ENCODE data around the gene NUDT16L1.

Gene NUDT16L1

DNA sequence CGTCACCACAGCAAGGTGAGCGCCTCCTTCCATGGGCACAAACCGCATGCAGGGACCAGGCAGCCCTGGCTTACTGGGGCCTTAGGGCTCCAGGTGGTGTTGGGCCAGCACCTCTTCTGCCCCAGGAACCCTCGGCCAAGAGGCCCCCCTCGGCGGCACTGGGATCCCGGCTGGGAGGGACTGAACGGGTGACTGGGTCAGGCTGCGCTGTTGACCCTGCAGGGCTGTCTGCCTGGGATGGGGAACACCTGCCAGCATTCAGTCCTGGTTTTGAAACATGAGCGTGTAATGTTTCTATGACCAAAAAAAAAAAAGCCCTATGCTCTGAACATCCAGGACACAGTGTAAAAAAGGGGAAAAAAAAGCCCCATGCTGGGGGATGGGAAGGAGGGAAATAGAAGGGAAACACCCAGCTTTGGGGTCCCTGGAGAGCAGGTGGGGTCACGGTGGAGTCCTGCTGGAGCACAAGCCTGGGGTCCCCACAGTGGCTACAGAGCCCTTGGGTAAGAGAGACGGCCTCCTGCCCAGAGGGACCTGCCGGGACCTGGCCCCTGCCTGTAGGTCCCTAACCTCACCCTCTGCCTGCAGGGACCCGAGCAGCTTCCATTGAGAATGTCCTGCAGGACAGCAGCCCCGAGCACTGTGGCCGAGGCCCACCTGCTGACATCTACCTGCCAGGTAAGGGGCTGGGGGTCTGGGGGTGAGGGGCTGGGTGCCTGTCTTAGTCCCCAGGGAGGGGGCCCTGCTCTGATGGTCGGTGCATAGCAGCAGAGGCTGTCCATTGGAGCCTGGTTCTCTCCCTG, 9.9 kb upstream of the NUDT16L1 start:
- no peak for DNase-seq

DNA sequence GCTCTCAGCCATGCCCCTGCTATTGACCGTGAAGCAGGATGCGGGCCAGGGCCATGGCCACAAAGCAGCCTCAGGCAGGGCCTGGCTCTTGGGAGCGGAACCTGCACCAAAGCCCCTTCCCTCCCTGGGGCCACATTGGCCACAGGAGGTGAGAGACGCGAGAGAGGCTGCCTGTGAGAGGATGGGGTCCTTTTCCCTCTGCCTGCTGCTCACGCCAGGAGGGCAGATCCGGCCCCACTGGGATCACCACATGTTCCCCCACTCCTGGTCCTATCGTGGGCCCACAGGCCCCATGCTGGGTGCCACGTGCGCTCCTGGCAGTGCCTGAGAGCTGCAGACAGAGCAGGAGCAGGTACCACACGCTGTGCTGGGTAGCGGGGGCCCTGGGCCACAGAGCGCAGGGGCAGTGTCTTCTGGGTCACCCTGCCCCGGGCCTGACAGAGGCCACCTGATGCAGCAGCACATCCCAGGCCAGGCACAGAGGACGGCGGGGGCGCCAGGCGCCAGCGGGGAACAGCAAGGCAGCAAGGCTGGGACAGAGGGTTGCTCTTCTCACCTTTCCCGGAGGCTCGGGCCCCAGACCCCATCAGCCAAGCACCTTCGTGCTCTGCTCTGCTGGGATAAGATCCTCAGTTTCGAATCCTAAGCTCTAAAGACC, 9.2 kb upstream of the NUDT16L1 start:
- no peak for DNase-seq

DNA sequence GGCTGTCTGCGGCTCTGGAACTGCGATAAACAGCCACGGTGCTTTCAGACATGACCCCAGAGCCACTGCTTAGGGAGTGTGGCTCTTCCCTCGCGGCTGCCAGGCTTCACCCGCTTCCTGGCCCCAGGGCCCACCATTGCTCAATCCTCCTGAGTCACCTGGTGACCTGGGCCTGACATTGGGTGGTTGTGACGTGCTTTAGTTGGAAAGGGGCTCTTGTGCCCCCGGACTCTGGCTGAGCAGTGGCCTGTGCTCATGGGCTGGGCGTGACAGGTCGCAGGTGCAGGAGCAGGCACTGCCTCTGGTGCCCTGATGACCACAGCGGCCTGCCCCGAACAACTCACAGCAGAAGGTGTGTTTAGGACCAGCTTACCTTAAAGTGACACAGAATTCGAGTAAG, 8.6 kb upstream of the NUDT16L1 start:
- no peak for DNase-seq

DNA sequence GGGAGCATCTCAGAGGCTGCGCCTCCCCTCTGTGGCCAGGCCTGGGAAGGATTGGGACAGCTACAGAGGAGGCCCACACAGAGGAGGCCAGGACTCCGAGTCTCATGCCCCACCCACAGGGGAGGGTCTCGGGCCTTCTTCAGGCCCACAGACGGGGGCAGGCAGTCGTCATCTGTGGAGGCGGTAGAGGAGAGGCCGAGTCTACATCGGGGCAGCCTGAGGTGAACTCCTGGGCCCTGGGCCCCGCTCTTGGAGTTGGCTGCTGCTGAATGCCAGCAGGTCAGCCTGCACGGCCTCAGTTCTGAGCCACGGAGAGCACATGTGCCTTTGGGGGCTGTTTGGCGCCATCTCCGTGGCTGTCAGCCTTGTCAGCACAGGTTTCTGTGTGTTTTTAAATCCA, 8.1 kb upstream of the NUDT16L1 start:
- no peak for DNase-seq

DNA sequence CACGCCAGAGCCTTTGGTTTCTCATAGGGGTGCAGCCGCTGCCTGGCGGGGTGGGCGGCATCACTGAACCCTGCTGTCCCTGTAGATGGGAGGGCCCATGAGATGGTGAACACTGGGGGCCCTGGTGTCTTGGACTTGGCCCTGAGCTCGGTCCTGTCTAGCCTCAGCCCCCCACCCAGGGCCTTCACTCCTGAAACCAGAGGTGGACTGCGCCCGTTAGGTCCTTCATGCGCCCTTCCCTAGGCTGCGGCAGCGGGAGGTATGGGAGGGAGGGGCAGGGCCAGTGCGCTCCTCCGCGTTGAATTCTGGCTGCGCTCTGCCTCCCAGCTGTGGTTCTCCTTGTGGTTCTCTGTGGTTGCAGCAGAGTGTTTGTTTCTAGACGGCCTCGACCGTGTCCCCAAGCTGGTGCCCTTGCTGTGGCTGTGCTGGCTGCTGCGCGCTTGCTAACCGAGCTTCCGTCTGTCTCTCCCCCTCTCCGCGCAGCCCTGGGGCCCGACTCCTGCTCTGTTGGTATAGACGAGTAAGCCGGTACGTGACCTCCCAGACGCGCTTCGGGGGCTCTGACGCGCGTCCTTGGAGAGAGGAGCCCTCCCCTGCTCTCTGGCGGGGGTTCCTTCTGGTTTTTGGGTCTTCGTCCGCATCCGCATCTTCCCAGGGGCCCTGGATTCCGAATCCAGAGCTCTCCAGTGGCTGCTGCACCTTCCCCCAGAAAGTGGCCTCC, 7.4 kb upstream of the NUDT16L1 start:
- DNase-seq, result no peak

DNA sequence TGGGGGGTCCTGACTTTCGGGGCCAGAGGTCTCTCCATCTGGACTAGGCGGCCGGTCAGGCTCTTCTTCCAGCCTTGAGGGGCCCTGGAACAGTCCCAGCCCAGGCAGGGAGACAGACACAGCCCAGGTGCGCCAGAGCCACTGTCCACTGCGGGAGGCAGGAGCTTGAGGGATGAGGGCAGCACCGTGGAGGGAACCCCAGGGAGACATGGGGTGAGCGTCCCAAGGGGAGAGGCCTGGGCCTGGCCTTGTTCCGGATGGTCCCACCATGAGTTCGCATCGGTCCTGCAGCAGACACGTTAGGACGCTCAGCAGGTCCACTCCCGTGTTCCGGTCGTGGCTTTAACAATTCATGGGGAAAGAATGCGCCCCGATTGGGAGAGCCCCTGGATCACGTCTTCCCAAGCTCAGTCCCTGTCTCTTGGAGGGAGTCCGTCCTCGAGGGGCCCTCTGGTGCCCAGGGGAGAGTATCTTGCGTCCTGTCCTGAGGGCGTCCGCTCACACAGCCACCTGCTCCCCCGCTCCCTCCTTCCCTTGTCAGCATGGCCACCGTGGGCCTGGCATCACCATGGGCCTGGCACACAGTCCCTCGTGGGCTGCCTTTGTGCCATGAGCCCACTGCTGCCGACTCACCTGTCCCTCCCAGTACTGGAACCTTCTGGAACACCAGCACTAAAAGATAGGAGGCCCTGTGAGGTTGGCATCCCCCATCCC, 6.7 kb upstream of the NUDT16L1 start:
- DNase-seq, result no peak

DNA sequence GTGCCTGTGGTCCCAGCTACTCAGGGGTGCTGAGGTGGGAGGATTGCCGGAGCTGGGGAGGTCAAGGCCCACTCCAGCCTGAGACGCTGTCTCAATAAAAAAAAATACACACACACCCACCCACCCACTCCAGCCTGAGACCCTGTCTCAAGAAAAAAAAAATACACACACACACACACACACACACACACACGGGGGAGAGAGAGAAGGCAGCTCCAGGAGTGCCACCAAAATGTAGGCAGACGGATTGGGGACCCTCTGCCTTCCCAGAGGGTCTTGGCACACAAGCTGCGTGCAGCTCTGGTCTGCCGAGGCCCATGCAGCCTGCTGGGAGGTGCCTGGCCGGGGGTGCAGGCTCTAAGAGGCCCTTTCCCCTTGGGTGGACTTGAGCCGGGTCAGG, 5.9 kb upstream of the NUDT16L1 start:
- DNase-seq, result no peak

DNA sequence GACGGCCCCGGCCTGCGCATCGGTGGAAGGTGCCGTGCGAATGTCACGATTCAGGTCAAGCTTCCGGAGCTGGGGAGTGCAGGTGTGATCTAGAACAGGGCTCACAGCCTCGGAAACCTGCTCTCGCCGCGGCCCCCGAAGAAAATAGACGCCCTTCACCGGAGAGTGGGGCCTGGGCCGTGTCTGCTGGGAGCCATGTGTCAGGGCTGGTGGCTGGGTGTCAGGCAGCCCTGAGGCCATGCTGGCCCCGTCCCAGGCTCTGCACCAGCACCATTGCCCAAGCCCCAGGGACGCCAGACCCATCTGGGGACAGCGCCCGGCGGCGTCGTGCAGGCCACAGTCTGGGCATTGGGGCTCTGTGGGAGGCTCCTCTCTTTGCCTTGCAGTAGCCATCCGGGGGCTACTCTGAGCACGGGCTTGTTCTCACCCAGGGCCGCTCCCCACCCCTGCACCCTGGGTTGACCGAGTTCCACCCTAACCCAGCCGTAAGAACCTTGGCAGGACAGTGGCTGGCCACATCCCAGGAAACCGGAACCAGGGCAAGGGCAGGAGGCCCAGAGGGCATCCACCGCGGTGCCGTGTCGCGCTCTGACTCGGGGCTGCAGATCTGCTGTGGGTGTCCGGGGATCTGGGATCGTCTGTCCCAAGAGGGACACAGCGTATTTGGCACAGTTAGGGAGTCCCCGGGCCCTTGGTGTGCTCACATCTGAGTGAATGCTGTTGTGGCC, 5.3 kb upstream of the NUDT16L1 start:
- DNase-seq, result no peak

DNA sequence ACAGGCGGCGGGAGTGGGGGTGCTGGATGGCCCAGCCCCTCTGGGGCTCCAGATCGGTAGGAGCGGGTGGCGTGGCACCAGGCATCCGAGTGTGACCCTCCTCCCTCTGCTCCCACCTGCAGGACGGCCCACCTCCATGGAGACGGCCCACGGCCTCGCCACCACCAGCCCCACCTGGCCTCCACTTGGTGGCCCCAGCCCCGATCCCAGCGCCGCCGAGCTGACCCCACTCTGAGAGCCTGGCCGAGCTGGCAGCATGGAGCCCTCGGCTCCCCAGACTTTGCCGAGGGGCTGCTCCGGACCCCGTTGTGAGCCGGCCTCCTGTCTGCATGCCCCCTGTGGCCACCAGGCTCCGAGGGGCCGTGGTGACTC, 4.7 kb upstream of the NUDT16L1 start:
- DNase-seq, result no peak

DNA sequence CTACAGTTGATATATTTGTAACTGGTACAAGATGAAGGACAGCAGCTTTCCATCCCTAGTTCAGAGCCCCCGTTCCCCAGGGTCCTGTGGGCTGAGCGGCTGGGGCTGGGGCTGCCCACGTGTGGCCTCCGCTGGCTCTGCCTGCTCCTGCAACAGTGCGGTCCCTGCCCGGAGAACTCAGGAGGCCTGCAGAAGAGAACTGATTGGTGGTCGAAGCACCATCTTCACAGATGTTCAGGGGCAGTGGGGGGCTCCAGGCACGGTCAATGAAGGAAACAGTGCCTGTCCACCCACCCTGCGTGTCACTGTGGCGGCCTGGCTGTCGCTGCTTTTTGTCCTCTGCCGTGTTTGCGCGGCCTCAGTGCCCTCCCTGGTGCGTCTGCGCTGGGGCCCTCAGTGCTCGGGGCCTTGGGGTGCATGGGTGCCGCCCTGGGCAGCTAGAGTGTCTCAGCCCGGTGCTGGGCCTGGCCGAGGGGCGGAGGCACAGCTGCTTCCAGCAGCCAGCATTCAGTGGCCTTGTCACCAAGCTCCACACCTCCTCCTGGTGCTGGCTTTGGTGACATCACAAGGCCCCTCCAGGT, 4.2 kb upstream of the NUDT16L1 start:
- no peak for DNase-seq

DNA sequence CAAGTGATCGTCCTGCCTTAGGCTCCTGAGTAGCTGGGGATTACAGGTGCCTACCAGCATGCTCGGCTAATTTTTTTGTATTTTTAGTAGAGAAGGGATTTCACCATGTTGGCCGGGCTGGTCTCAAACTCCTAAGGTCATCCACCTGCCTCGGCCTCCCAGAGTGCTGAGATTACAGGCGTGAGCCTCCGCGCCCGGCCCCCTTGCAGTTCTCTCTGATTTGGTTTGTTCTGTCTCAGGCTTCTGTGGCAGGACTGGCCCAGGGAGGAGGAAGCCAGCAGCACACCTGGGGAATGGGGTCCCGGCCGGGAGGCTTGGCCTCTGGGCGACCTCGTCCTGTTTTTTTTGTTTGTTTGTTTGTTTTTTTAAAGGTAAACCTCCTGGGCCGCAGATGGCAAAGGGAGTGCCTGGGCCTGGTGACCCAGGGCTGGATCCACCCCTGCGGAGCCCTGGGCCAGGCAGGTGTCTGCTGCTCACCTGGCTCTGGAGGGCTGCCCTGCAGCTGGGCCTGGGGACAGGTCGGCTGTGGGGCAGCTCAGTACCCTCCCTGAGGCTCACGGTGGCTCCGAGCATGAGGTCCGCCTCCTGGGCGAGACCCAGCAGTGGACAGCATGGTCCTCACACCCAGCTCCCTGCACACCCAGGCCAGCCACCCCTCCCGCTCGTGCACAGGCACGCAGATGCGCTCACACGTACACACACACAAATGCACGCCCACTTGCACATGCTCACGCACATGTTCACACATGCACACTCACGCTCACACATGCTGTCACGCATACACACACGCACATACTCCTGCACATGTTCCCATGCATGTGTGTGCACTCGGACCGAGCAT, 3.3 kb upstream of the NUDT16L1 start:
- DNase-seq, result no peak

DNA sequence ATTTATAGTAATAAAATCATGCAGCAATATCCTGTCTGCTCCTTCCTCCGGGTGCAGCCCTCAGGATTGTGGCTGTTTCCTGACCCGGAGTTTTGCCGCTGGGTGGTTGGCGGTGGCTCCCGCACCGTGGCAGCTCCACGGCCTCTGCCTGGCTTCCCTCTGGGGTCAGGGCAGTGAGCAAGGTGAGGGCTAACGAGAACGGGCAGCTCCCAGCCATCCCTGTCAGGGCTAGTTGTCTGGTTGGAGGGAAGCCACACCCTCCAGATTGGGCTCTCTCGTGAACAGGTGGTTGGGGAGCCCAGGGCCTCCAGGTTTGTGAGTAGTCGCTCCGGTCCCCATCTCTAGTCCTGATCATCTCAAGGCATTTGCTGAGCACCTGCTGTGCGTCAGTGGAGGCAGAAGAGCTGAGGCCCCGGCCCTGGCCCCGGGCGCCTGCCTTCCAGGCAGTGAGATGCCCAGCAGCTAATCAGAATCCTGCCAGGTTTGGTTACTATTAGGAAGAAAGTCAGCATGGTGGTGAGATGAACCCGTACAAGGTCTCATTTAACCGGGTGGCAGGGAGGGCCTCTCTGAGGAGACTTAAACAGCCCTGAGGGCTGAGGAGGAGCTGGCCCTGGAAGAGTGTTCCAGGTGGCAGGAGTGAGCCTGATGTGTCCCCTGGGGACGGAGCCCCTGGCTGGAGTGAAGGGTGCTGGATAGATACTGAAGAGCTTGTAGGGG, 2.3 kb upstream of the NUDT16L1 start:
- DNase-seq, result no peak

DNA sequence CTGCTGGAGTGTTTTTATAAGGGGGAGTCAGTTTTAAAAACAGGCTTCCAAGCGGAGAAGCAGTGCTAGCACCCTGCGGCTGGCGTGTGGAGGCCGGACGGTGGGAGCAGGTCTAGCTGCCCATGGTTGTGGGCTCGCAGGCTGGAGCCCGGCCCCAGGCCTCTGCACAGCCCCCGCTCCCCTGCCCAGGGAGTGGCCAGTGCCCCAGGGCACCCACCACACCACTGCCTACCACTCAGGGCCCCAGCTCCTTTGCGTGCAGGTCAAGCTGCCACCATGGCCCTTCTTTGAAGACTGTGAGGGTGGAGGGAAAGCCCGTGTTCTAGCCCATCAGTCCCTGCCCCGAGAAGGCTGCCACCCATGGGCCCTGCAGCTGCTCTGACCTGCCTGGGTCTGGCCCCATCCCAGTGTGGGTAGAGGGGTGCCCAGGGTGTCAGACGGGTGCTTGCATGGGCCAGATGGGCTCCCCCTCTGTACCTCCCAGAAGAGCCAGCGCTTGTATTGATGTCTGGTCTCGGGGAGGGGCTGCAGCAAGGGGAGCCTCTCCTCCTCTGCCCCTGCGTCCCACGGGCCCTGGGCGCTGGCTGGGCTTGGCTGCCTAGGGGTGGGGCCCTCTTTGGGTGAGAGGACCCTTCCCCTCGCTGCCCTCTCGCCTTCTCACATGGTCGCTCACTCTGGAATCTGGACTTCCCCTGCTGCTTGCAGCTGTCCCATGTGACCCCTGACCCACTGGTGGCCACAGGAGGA, 1.5 kb upstream of the NUDT16L1 start:
- DNase-seq, result no peak

DNA sequence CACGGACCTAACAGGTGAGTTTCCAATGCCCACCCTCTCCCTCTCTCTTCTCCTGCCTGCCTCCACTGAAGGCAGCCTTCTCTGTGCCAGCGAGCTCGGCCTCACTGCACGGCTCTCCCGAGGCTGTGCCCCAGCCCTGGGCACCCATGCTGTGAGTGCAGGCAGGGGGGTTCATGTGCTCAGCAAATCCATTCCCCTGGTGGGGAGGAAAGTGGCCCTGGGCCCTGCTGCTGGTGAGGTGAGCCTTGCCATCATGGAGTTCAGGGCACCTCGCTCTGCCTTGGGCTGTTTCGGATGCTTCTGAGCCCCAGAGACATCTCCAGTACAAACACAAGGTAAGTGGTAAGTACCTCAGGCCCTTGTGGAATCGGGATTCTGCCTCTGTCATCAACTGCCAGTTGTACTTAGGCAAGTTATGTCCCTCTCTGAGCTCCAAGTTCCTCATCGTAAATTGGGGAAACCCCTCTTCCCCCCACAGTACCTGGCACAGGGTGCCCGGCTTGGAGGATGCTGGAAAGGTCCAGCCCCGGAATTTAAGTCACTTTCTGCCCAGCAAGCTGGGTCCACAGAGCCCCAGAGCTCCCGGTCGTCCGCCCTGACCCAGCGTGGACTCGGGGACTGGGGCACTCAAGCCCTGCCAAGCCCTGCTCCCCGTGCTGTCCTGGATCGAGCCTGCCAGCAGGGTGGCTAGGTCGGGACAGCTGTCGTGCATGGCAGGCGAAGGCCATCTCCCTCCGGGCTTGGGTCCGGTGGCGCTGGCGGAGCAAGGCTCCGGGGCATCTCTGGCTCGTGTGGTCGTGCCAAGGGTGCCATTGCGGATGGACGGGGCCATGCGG, 684 bp upstream of the NUDT16L1 start:
- DNase-seq, result no peak

DNA sequence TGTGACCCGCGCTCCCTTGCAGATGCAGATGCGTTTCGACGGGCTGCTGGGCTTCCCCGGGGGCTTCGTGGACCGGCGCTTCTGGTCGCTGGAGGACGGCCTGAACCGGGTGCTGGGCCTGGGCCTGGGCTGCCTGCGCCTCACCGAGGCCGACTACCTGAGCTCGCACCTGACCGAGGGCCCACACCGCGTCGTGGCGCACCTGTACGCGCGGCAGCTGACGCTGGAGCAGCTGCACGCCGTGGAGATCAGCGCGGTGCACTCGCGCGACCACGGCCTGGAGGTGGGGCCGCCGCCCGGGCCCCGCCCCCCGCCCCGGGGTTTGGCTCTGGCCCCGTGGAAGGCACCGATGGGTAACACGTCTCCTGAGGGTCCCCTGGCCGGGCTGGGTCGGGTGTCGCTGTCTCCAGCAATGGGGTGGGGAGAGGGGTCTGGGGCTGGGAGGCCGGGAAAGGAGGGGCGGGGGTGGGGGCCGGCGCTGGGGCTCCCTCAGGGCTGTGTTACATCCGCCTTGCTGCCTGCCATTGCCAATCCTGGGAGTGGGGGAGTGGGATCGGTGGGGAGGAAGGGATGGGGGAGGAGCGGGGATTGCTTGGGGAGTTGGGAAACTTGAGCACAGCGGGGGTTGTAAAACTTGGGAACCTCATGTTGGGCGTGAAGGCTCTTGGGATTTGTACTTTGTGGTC, 737 bp downstream of the NUDT16L1 start:
- DNase-seq, result peak; percentile 48 to 50

DNA sequence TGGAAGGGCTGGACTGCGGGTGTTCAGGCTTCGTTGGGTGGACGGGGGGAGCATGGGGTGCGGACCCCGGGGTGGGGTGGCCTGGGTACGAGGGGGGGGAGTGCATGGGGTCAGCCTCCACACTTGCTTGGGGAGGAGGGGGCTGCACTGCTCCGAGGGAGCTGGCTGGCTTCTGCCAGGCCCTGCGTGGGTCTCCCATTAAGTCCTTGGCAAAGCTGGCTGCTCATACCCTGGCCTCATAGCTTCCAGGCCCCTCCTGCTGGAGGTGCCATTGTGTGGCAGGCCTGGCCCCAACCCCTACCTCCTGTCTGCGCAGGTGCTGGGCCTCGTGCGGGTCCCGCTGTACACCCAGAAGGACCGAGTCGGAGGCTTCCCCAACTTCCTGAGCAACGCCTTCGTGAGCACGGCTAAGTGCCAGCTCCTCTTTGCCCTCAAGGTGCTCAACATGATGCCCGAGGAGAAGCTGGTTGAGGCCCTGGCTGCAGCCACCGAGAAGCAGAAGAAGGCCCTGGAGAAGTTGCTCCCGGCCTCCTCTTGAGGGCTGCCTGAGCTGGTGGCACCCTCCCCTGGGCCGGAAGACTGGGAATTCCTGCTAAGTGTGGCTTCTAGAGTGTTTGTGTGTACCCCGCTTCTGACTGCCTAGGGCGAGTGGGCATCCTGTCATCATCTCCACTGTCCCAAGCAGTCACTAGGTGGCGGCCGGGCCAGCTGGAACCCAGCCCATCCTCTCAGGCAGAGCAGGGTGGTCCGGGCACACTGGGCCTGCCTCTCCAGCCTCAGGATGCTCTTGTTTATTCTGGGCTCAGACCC, 1.5 kb downstream of the NUDT16L1 start:
- no peak for DNase-seq

DNA sequence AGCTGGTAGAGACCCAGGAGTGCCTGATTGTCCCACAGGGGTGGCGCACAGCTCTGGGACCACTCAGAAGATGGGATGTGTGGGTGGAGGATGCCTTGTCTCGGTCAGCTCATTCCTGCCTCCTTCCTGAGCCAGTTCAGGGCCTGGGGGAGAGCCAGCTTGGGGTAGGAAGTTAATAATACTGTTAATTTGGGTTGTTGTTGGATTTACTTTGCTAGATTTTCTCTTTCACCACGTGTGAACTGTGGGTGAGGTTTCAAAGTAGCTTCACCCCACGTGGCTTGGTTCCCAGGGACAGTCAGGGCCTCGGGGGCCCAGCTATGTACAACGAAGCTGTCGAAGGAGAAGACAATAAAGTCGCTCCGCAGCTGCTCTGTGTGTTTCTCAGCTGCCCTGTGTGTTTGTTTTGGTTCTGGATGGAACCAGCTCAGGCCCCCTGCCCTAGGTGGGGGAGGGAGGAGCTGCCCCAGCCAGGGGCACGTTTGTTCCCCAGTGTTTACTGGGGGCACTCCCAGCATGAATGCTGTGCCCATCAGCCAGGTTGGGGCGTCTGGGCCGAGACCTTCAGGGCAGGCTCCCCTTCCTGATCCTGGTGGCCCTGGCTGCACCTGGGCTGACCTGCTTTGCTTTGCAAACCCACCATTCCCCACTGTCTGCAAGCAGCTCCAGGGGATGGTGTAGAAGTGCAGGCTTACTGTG, 2.3 kb downstream of the NUDT16L1 start:
- no peak for DNase-seq
